Measurements from ENCODE around the gene PTPRN.
"Not testable (repeated sequence)": the region's sequence is repeated elsewhere in the genome, so short reads cannot be mapped to it uniquely, and the experiment has no call there.

The PTPRN gene

GRCh38 chr2:219258942-219259341 is 50.3 kb downstream of the PTPRN start:
- not testable (repeated sequence) for H3K23ac ChIP-seq (ENCODE audit: low read length); H3K4me2 ChIP-seq (ENCODE audit: low read length); H3K27ac ChIP-seq (ENCODE audit: low read depth, low read length); DNase-seq; H4K5ac ChIP-seq (ENCODE audit: low read length); H3K18ac ChIP-seq (ENCODE audit: low read length); H3K36me3 ChIP-seq (ENCODE audit: control insufficient read depth, insufficient read depth, low read length); H2BK5ac ChIP-seq (ENCODE audit: low read length); H3K4me1 ChIP-seq (ENCODE audit: control insufficient read depth, low read depth, low read length); H2BK120ac ChIP-seq (ENCODE audit: low read depth, low read length); H2BK15ac ChIP-seq (replicated peaks; ENCODE audit: low read depth); H3K79me1 ChIP-seq (ENCODE audit: low read length); H3K79me2 ChIP-seq (ENCODE audit: control insufficient read depth, insufficient read depth, low read length); H4K8ac ChIP-seq (ENCODE audit: low read depth, low read length); H3K4me3 ChIP-seq (ENCODE audit: low read length); H3K4ac ChIP-seq (ENCODE audit: low read depth, low read length); H3K9ac ChIP-seq (ENCODE audit: low read length); H2AK5ac ChIP-seq (ENCODE audit: low read length); H3K56ac ChIP-seq (ENCODE audit: low read length)
- peaks cover 16% of the 10 kb centered on the region for H3K27me3 ChIP-seq (ENCODE audit: insufficient read depth, low read length, poor library complexity)
- WGBS (ENCODE audit: extremely low coverage, insufficient coverage, low lambda C conversion rate), result no CpG with 5 or more reads among the region's 10 CpGs

- Histone ChIP-seq H2BK120ac (ENCODE audit: low read depth, low read length) (no peak overlapping the region), H3K79me1 (ENCODE audit: low read length) (peaks cover 2% of the 10 kb centered on the region), H3K23ac (ENCODE audit: low read length) (no peak overlapping the region), H3K56ac (ENCODE audit: low read length) (no peak overlapping the region), H3K4me2 (ENCODE audit: low read length) (no peak overlapping the region), H3K27me3 (ENCODE audit: insufficient read depth, low read length, poor library complexity) (peaks cover 16% of the 10 kb centered on the region), H2AK5ac (ENCODE audit: low read length) (no peak overlapping the region), H2BK15ac (replicated peaks; ENCODE audit: low read depth) (no peak overlapping the region), H3K18ac (ENCODE audit: low read length) (no peak overlapping the region), H3K4ac (ENCODE audit: low read depth, low read length) (no peak overlapping the region), H3K4me3 (ENCODE audit: low read length) (no peak overlapping the region), H4K8ac (ENCODE audit: low read depth, low read length) (no peak overlapping the region), H3K4me1 (ENCODE audit: control insufficient read depth, low read depth, low read length) (peaks cover 5% of the 10 kb centered on the region), H3K79me2 (ENCODE audit: control insufficient read depth, insufficient read depth, low read length) (peaks cover 2% of the 10 kb centered on the region), H3K9ac (ENCODE audit: low read length) (no peak overlapping the region), H3K36me3 (ENCODE audit: control insufficient read depth, insufficient read depth, low read length) (no peaks in the 10 kb centered on the region), H4K5ac (ENCODE audit: low read length) (no peak overlapping the region), H3K27ac (ENCODE audit: low read depth, low read length) (no peak overlapping the region), H2BK5ac (ENCODE audit: low read length) (no peak overlapping the region)
- no peak for DNase-seq
- no CpG with 5 or more reads among the region's 12 CpGs for WGBS (ENCODE audit: extremely low coverage, insufficient coverage, low lambda C conversion rate)
Measured at GRCh38 chr2:219254590-219255201, 54.5 kb downstream of the PTPRN start.

GRCh38 chr2:219253753-219254589 is 55.2 kb downstream of the PTPRN start, which contains the start of gene TUBA4A:
TSS of gene TUBA4A (minus strand) at chr2:219253918. CDS start at chr2:219253858, 60 bp downstream.
- Histone ChIP-seq H4K5ac (ENCODE audit: low read length) (no peak within 1 kb of the TSS), H3K9ac (ENCODE audit: low read length) (peak within 1 kb of the TSS; percentile 75), H2BK120ac (ENCODE audit: low read depth, low read length) (no peak within 1 kb of the TSS), H3K18ac (ENCODE audit: low read length) (peak within 1 kb of the TSS; percentile 34), H3K4ac (ENCODE audit: low read depth, low read length) (peak within 1 kb of the TSS; percentile 5), H3K4me3 (ENCODE audit: low read length) (peak within 1 kb of the TSS; percentile 10), H3K4me2 (ENCODE audit: low read length) (peak within 1 kb of the TSS; percentile 75), H3K4me1 (ENCODE audit: control insufficient read depth, low read depth, low read length) (peaks cover 5% of the 10 kb centered on the region), H3K56ac (ENCODE audit: low read length) (peak within 1 kb of the TSS; percentile 87), H2BK15ac (replicated peaks; ENCODE audit: low read depth) (no peak within 1 kb of the TSS), H3K27me3 (ENCODE audit: insufficient read depth, low read length, poor library complexity) (peaks cover 16% of the 10 kb centered on the region), H2BK5ac (ENCODE audit: low read length) (no peak within 1 kb of the TSS), H4K8ac (ENCODE audit: low read depth, low read length) (no peak within 1 kb of the TSS), H2AK5ac (ENCODE audit: low read length) (no peak within 1 kb of the TSS), H3K36me3 (ENCODE audit: control insufficient read depth, insufficient read depth, low read length) (no peaks in the 10 kb centered on the region), H3K23ac (ENCODE audit: low read length) (no peak within 1 kb of the TSS), H3K79me1 (ENCODE audit: low read length) (peaks cover 2% of the 10 kb centered on the region), H3K27ac (ENCODE audit: low read depth, low read length) (no peak within 1 kb of the TSS), H3K79me2 (ENCODE audit: control insufficient read depth, insufficient read depth, low read length) (peaks cover 2% of the 10 kb centered on the region)
- peak; percentile 81 for DNase-seq
- WGBS (ENCODE audit: extremely low coverage, insufficient coverage, low lambda C conversion rate), result no CpG with 5 or more reads among the region's 76 CpGs

GRCh38 chr2:219252900-219253752 is 56.1 kb downstream of the PTPRN start, which contains the start of gene TUBA4B:
TSS of gene TUBA4B (plus strand) at chr2:219253243. CDS start at chr2:219253408, 165 bp downstream.
- no CpG with 5 or more reads among the region's 49 CpGs for WGBS (ENCODE audit: extremely low coverage, insufficient coverage, low lambda C conversion rate)
- H3K27ac ChIP-seq (ENCODE audit: low read depth, low read length), result no peak within 1 kb of the TSS
- H3K56ac ChIP-seq (ENCODE audit: low read length), result peak within 1 kb of the TSS; percentile 87
- H4K8ac ChIP-seq (ENCODE audit: low read depth, low read length), result no peak within 1 kb of the TSS
- H3K4me2 ChIP-seq (ENCODE audit: low read length), result peak within 1 kb of the TSS; percentile 75
- peak within 1 kb of the TSS; percentile 34 for H3K18ac ChIP-seq (ENCODE audit: low read length)
- no peak within 1 kb of the TSS for H2AK5ac ChIP-seq (ENCODE audit: low read length)
- peak within 1 kb of the TSS; percentile 75 for H3K9ac ChIP-seq (ENCODE audit: low read length)
- H3K4me3 ChIP-seq (ENCODE audit: low read length), result peak within 1 kb of the TSS; percentile 10
- H3K23ac ChIP-seq (ENCODE audit: low read length), result peak within 1 kb of the TSS; percentile 80
- peak within 1 kb of the TSS; percentile 50 for H2BK5ac ChIP-seq (ENCODE audit: low read length)
- peaks cover 16% of the 10 kb centered on the region for H3K27me3 ChIP-seq (ENCODE audit: insufficient read depth, low read length, poor library complexity)
- H3K79me2 ChIP-seq (ENCODE audit: control insufficient read depth, insufficient read depth, low read length), result peaks cover 2% of the 10 kb centered on the region
- peaks cover 2% of the 10 kb centered on the region for H3K79me1 ChIP-seq (ENCODE audit: low read length)
- H3K4ac ChIP-seq (ENCODE audit: low read depth, low read length), result peak within 1 kb of the TSS; percentile 5
- DNase-seq, result peak; percentile 73
- no peak within 1 kb of the TSS for H4K5ac ChIP-seq (ENCODE audit: low read length)
- H2BK120ac ChIP-seq (ENCODE audit: low read depth, low read length), result no peak within 1 kb of the TSS
- H2BK15ac ChIP-seq (replicated peaks; ENCODE audit: low read depth), result no peak within 1 kb of the TSS
- peaks cover 5% of the 10 kb centered on the region for H3K4me1 ChIP-seq (ENCODE audit: control insufficient read depth, low read depth, low read length)
- H3K36me3 ChIP-seq (ENCODE audit: control insufficient read depth, insufficient read depth, low read length), result no peaks in the 10 kb centered on the region

GRCh38 chr2:219252570-219252899 is 56.7 kb downstream of the PTPRN start:
- Histone ChIP-seq H2BK5ac (ENCODE audit: low read length) (no peak overlapping the region), H3K27ac (ENCODE audit: low read depth, low read length) (no peak overlapping the region), H3K9ac (ENCODE audit: low read length) (peak overlapping the region; percentile 75), H2BK15ac (replicated peaks; ENCODE audit: low read depth) (no peak overlapping the region), H3K4me2 (ENCODE audit: low read length) (peak overlapping the region; percentile 67), H3K4me1 (ENCODE audit: control insufficient read depth, low read depth, low read length) (peaks cover 5% of the 10 kb centered on the region), H3K79me1 (ENCODE audit: low read length) (peaks cover 2% of the 10 kb centered on the region), H3K27me3 (ENCODE audit: insufficient read depth, low read length, poor library complexity) (peaks cover 16% of the 10 kb centered on the region), H3K36me3 (ENCODE audit: control insufficient read depth, insufficient read depth, low read length) (no peaks in the 10 kb centered on the region), H4K5ac (ENCODE audit: low read length) (no peak overlapping the region), H4K8ac (ENCODE audit: low read depth, low read length) (no peak overlapping the region), H3K23ac (ENCODE audit: low read length) (no peak overlapping the region), H3K56ac (ENCODE audit: low read length) (peak overlapping the region; percentile 87), H2BK120ac (ENCODE audit: low read depth, low read length) (no peak overlapping the region), H3K4ac (ENCODE audit: low read depth, low read length) (no peak overlapping the region), H2AK5ac (ENCODE audit: low read length) (no peak overlapping the region), H3K79me2 (ENCODE audit: control insufficient read depth, insufficient read depth, low read length) (peaks cover 2% of the 10 kb centered on the region), H3K4me3 (ENCODE audit: low read length) (peak overlapping the region; percentile 1), H3K18ac (ENCODE audit: low read length) (no peak overlapping the region)
- DNase-seq, result no peak
- WGBS (ENCODE audit: extremely low coverage, insufficient coverage, low lambda C conversion rate), result no CpG with 5 or more reads among the region's 9 CpGs

Measured in mesendoderm (in vitro differentiated cells).